HCT116 (cell line): ENCODE measurements around the gene FMO4. TPM values are rescaled to one million over a fixed set of nuclear protein-coding genes. Genes with fewer than 3 reads are reported as not detected.

Experiments used
- ATAC-seq: fragments of 200-7000 bp; cut with Tn5 transposase; 2 replicates; pipeline ENCODE4 v1.9.1; 2020; ENCODE audit warnings: mild to moderate bottlenecking, moderate library complexity
- BruUV-seq: library from RNA; stranded (reverse); fragments of 400-500 nt; replicated peaks from 2 replicates; lab custom pipeline; 2021; lab: Mats Ljungman, UMichigan
- CTCF ChIA-PET: fragments of 300-600 bp; sonication (Branson Sonifier 250); formaldehyde crosslinking; loops from one replicate; lab custom pipeline; 2021; ENCODE audit warnings: antibody characterized with exemption; lab: Charles Lee
- POLR2A ChIA-PET: fragments of 300-600, 350-600 bp; sonication (Branson Sonifier 250); formaldehyde crosslinking; loops from one replicate; lab custom pipeline; 2021; ENCODE audit warnings: antibody characterized with exemption; lab: Charles Lee
- RAD21 ChIA-PET, 2 experiments: fragments of 300-600 bp; sonication (Branson Sonifier 250); formaldehyde crosslinking; loops; one replicate each; lab custom pipeline; 2023; ENCODE audit warnings: low total read pairs in 2 of 2; ENCODE audit not compliant: uncharacterized antibody in 2 of 2, unreplicated experiment in 2 of 2, low non-redundant PET in 1 of 2; lab: Charles Lee
- DNase-seq: peaks from one replicate; pipeline ENCODE4 v3.0.0-alpha.2; 2010; ENCODE audit warnings: low read depth, low spot score
- H2AFZ ChIP-seq: fragments of 200-600 bp; shearing (Covaris generic), sonication (generic); 2 replicates; pipeline ENCODE4 v1.6.1; 2017; ENCODE audit warnings: low read depth, mixed run types, mixed read lengths, antibody characterized with exemption, low read length; ENCODE audit not compliant: poor library complexity, severe bottlenecking
- H3K27ac ChIP-seq: 2 replicates; pipeline ENCODE4 v1.5.1; 2012; ENCODE audit warnings: low read depth, low read length
- H3K27me3 ChIP-seq: fragments of 200-600 bp; sonication (generic); 2 replicates; pipeline ENCODE4 v1.6.1; 2016; ENCODE audit warnings: mixed run types, low read length, mixed read lengths; ENCODE audit not compliant: insufficient read depth
- H3K36me3 ChIP-seq, 2 experiments: fragments of 200-500 bp in 1 of 2; fragments of 200-600 bp in 1 of 2; sonication (Bioruptor generic) in 1 of 2; sonication (generic) in 1 of 2; 2 replicates each; pipeline versions ENCODE4 v1.5.1 to v1.6.1; 2014 to 2016; ENCODE audit warnings: low read length in 2 of 2, inconsistent platforms in 1 of 2, mixed read lengths in 1 of 2, mixed run types in 1 of 2; ENCODE audit not compliant: insufficient read depth in 2 of 2, control insufficient read depth in 1 of 2
- H3K4me1 ChIP-seq, 2 experiments: fragments of 200-600 bp in 1 of 2; sonication (generic) in 1 of 2; 2 replicates each; pipeline versions ENCODE4 v1.5.1 to v1.6.1; 2012 to 2017; ENCODE audit warnings: low read length in 2 of 2, inconsistent platforms in 1 of 2, mild to moderate bottlenecking in 1 of 2, mixed read lengths in 1 of 2, mixed run types in 1 of 2, moderate library complexity in 1 of 2; ENCODE audit not compliant: insufficient read depth in 2 of 2, control insufficient read depth in 1 of 2
- H3K4me2 ChIP-seq: fragments of 200-600 bp; sonication (generic); 2 replicates; pipeline ENCODE4 v1.6.1; 2017; ENCODE audit warnings: mixed run types, low read length, mixed read lengths
- H3K4me3 ChIP-seq, 2 experiments: fragments of 200-600 bp in 1 of 2; sonication (generic) in 1 of 2; replicated peaks in 1 of 2; 2 replicates each; pipeline ENCODE4 v1.5.1; 2011 to 2016; ENCODE audit warnings: low read length in 2 of 2, control low read depth in 1 of 2, low read depth in 1 of 2, mild to moderate bottlenecking in 1 of 2, mixed read lengths in 1 of 2, mixed run types in 1 of 2
- H3K79me2 ChIP-seq: fragments of 200-600 bp; sonication (generic); 2 replicates; pipeline ENCODE4 v1.6.1; 2017; ENCODE audit warnings: mild to moderate bottlenecking, mixed run types, low read length, moderate library complexity, mixed read lengths; ENCODE audit not compliant: insufficient read depth
- H3K9ac ChIP-seq: fragments of 200-600 bp; sonication (generic); 2 replicates; pipeline ENCODE4 v1.6.1; 2016; ENCODE audit warnings: low read length, mixed read lengths
- H3K9me2 ChIP-seq: fragments of 200-600 bp; sonication (generic), shearing (Covaris generic); 2 replicates; pipeline ENCODE4 v1.6.1; 2017; ENCODE audit warnings: mixed run types, mild to moderate bottlenecking, moderate library complexity; ENCODE audit not compliant: insufficient read depth
- H3K9me3 ChIP-seq, 2 experiments: fragments of 200-500 bp in 1 of 2; fragments of 200-600 bp in 1 of 2; sonication (Bioruptor generic) in 1 of 2; sonication (generic) in 1 of 2; 2 replicates each; pipeline ENCODE4 v1.6.1; 2014 to 2017; ENCODE audit warnings: low read length in 2 of 2, mixed read lengths in 2 of 2, inconsistent platforms in 1 of 2, low read depth in 1 of 2, mild to moderate bottlenecking in 1 of 2, mixed run types in 1 of 2, moderate library complexity in 1 of 2; ENCODE audit not compliant: control insufficient read depth in 1 of 2, insufficient read depth in 1 of 2
- H4K20me1 ChIP-seq: fragments of 200-600 bp; sonication (generic), shearing (Covaris generic); 2 replicates; pipeline ENCODE4 v1.6.1; 2017; ENCODE audit warnings: mixed run types, mild to moderate bottlenecking, moderate library complexity; ENCODE audit not compliant: insufficient read depth
- CEBPB ChIP-seq: IDR thresholded peaks from 2 replicates; pipeline ENCODE4 v1.6.1; 2012; ENCODE audit warnings: low read depth
- EGR1 ChIP-seq: IDR thresholded peaks from 2 replicates; pipeline ENCODE4 v1.6.1; 2012; ENCODE audit warnings: low read depth
- ELF1 ChIP-seq: IDR thresholded peaks from 2 replicates; pipeline ENCODE4 v1.6.1; 2012; ENCODE audit warnings: low read depth, borderline replicate concordance
- EZH2 ChIP-seq: fragments of 200-600 bp; sonication (generic); IDR thresholded peaks from 2 replicates; pipeline ENCODE4 v1.6.1; 2017; ENCODE audit warnings: antibody characterized with exemption, mixed run types
- EZH2phosphoT487 ChIP-seq: fragments of 200-600 bp; IDR thresholded peaks from 2 replicates; pipeline ENCODE4 v1.6.1; 2018; ENCODE audit warnings: antibody characterized with exemption, borderline replicate concordance
- FOSL1 ChIP-seq: IDR thresholded peaks from 2 replicates; pipeline ENCODE4 v1.6.1; 2012; ENCODE audit warnings: low read depth
- JUND ChIP-seq: IDR thresholded peaks from 2 replicates; pipeline ENCODE4 v1.6.1; 2012
- POLR2A ChIP-seq: IDR thresholded peaks from 2 replicates; pipeline ENCODE4 v1.7.0; 2011; ENCODE audit warnings: borderline replicate concordance; ENCODE audit not compliant: insufficient read depth, insufficient read length; ENCODE audit errors: extremely low read depth
- RAD21 ChIP-seq: IDR thresholded peaks from 2 replicates; pipeline ENCODE4 v1.6.1; 2012; ENCODE audit warnings: low read depth, mild to moderate bottlenecking
- SIN3A ChIP-seq: IDR thresholded peaks from 2 replicates; pipeline ENCODE4 v1.6.1; 2012; ENCODE audit warnings: low read depth
- SP1 ChIP-seq: IDR thresholded peaks from 2 replicates; pipeline ENCODE4 v1.6.1; 2012; ENCODE audit warnings: low read depth
- TCF7L2 ChIP-seq: IDR thresholded peaks from 2 replicates; pipeline ENCODE4 v1.7.0; 2011; ENCODE audit warnings: borderline replicate concordance, inconsistent platforms; ENCODE audit not compliant: insufficient read depth, insufficient read length; ENCODE audit errors: extremely low read depth
- YY1 ChIP-seq: IDR thresholded peaks from 2 replicates; pipeline ENCODE4 v1.6.1; 2011; ENCODE audit warnings: low read length, low read depth, moderate library complexity, mild to moderate bottlenecking; ENCODE audit not compliant: insufficient replicate concordance; ENCODE audit errors: extremely low read depth
- ZFX ChIP-seq: fragments of 450-650 bp; IDR thresholded peaks from 2 replicates; pipeline ENCODE4 v1.6.1; 2017
- ZNF274 ChIP-seq: fragments of 200-500 bp; sonication (Bioruptor generic); IDR thresholded peaks from 2 replicates; pipeline ENCODE4 v1.6.1; 2014; ENCODE audit warnings: mild to moderate bottlenecking, low read depth, low read length, inconsistent platforms
- intact Hi-C: fragments of 100-400 bp; cut with micrococcal nuclease; formaldehyde crosslinking; loops from 2 replicates; pipeline ENCODE4 v1.10.0; 2022
- total RNA-seq: library from RNA; stranded (reverse); gene quantifications from one replicate; pipeline ENCODE4 v1.2.1, GENCODE V29; 2021; ENCODE audit not compliant: unreplicated experiment
- TF ChIP-seq, protein P1 (sequence below): IDR thresholded peaks from 2 replicates; pipeline ENCODE4 v1.6.1; 2012; ENCODE audit warnings: low read depth
- TF ChIP-seq, protein P2 (sequence below), 3 experiments: fragments of 200-600 bp in 1 of 3; sonication (generic) in 1 of 3; IDR thresholded peaks in 2 of 3; conservative IDR thresholded peaks in 1 of 3; 2 replicates each; pipeline ENCODE4 v1.5.1; 2012 to 2017; ENCODE audit warnings: low read depth in 2 of 3, low read length in 2 of 3, antibody characterized with exemption in 1 of 3, borderline replicate concordance in 1 of 3, control low read depth in 1 of 3, mild to moderate bottlenecking in 1 of 3, mixed read lengths in 1 of 3, mixed run types in 1 of 3, moderate library complexity in 1 of 3; ENCODE audit not compliant: insufficient read depth in 1 of 3
- TF ChIP-seq, protein P3 (sequence below): IDR thresholded peaks from 2 replicates; pipeline ENCODE4 v1.6.1; 2012
- TF ChIP-seq, protein P4 (sequence below): IDR thresholded peaks from 2 replicates; pipeline ENCODE4 v1.6.1; 2012

Gene FMO4
- total RNA-seq, 1 experiment from 2014 or later, result 1.4 TPM

DNA sequence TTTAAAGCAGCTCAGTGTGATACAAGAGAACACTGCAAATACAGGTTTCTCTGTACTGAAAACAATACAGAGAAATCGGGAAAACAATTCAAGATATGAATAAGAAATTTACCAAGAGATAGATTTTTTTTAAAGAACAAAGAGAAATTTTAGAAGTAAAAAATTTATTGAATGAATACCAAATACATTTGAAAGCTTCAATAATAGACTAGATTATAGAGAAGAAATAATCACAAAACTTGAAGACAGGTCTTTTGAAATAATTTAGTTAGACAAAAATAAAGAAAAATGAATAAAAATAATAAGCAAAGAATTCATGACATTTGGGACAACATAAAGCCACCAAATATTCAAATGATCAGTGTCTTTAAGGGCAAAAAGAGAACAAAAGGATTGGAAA is 13.6 kb upstream of the FMO4 start:
- H3K36me3 ChIP-seq, result no peaks in the 10 kb centered on the region
- no peak overlapping the region for H3K9ac ChIP-seq
- H3K4me3 ChIP-seq, result no peak overlapping the region
- H4K20me1 ChIP-seq, result no peaks in the 10 kb centered on the region
- intact Hi-C loops, result no loop called here
- ATAC-seq, result no peak
- peaks cover 0 to 3% of the 10 kb centered on the region in 2 experiments; a peak in 2 of 4 replicates for H3K9me3 ChIP-seq
- no peak overlapping the region for H2AFZ ChIP-seq
- H3K27ac ChIP-seq, result no peak overlapping the region
- POLR2A ChIA-PET, result no interaction called here
- H3K79me2 ChIP-seq, result no peaks in the 10 kb centered on the region
- H3K4me1 ChIP-seq, result no peaks in the 10 kb centered on the region
- CTCF ChIA-PET, result interaction anchor here (1.1 kb wide), 1 partner anchor 13 kb away, joined by 5 read pairs; the partner anchor contains the start of gene FMO4
- no peaks in the 10 kb centered on the region for H3K9me2 ChIP-seq
- RAD21 ChIA-PET, result no interaction called here
- BruUV-seq, result no TSS peak
- DNase-seq, result no peak
- TF ChIP-seq, protein P1, sequence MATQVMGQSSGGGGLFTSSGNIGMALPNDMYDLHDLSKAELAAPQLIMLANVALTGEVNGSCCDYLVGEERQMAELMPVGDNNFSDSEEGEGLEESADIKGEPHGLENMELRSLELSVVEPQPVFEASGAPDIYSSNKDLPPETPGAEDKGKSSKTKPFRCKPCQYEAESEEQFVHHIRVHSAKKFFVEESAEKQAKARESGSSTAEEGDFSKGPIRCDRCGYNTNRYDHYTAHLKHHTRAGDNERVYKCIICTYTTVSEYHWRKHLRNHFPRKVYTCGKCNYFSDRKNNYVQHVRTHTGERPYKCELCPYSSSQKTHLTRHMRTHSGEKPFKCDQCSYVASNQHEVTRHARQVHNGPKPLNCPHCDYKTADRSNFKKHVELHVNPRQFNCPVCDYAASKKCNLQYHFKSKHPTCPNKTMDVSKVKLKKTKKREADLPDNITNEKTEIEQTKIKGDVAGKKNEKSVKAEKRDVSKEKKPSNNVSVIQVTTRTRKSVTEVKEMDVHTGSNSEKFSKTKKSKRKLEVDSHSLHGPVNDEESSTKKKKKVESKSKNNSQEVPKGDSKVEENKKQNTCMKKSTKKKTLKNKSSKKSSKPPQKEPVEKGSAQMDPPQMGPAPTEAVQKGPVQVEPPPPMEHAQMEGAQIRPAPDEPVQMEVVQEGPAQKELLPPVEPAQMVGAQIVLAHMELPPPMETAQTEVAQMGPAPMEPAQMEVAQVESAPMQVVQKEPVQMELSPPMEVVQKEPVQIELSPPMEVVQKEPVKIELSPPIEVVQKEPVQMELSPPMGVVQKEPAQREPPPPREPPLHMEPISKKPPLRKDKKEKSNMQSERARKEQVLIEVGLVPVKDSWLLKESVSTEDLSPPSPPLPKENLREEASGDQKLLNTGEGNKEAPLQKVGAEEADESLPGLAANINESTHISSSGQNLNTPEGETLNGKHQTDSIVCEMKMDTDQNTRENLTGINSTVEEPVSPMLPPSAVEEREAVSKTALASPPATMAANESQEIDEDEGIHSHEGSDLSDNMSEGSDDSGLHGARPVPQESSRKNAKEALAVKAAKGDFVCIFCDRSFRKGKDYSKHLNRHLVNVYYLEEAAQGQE, result no peak
- TF ChIP-seq FOSL1 (no peak), YY1 (no peak), JUND (no peak), POLR2A (no peak), CEBPB (no peak), EGR1 (no peak), EZH2 (no peak), RAD21 (no peak), EZH2phosphoT487 (no peak), ZNF274 (no peak), SIN3A (no peak), ZFX (no peak), SP1 (no peak), TCF7L2 (no peak), ELF1 (no peak)
- TF ChIP-seq, protein P2, sequence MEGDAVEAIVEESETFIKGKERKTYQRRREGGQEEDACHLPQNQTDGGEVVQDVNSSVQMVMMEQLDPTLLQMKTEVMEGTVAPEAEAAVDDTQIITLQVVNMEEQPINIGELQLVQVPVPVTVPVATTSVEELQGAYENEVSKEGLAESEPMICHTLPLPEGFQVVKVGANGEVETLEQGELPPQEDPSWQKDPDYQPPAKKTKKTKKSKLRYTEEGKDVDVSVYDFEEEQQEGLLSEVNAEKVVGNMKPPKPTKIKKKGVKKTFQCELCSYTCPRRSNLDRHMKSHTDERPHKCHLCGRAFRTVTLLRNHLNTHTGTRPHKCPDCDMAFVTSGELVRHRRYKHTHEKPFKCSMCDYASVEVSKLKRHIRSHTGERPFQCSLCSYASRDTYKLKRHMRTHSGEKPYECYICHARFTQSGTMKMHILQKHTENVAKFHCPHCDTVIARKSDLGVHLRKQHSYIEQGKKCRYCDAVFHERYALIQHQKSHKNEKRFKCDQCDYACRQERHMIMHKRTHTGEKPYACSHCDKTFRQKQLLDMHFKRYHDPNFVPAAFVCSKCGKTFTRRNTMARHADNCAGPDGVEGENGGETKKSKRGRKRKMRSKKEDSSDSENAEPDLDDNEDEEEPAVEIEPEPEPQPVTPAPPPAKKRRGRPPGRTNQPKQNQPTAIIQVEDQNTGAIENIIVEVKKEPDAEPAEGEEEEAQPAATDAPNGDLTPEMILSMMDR (IDR thresholded peaks at IDR 0.05 in 2 of 3, conservative IDR thresholded peaks at IDR 0.05 in 1 of 3; ENCODE audit: borderline replicate concordance in 1 of 3, insufficient read depth in 1 of 3, low read depth in 2 of 3, low read length in 2 of 3), result no peak
- TF ChIP-seq, protein P3, sequence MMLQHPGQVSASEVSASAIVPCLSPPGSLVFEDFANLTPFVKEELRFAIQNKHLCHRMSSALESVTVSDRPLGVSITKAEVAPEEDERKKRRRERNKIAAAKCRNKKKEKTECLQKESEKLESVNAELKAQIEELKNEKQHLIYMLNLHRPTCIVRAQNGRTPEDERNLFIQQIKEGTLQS, result no peak
- TF ChIP-seq, protein P4, sequence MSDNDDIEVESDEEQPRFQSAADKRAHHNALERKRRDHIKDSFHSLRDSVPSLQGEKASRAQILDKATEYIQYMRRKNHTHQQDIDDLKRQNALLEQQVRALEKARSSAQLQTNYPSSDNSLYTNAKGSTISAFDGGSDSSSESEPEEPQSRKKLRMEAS, result no peak
- H3K27me3 ChIP-seq, result no peaks in the 10 kb centered on the region
- no peak overlapping the region for H3K4me2 ChIP-seq
